NCI-H526 (cell line): ENCODE results near the gene PGR.

Source experiments
- DNase-seq, 2 experiments: peaks; one replicate each; lab custom pipeline; 2025; lab: John Stamatoyannopoulos, UW

PGR gene

DNA sequence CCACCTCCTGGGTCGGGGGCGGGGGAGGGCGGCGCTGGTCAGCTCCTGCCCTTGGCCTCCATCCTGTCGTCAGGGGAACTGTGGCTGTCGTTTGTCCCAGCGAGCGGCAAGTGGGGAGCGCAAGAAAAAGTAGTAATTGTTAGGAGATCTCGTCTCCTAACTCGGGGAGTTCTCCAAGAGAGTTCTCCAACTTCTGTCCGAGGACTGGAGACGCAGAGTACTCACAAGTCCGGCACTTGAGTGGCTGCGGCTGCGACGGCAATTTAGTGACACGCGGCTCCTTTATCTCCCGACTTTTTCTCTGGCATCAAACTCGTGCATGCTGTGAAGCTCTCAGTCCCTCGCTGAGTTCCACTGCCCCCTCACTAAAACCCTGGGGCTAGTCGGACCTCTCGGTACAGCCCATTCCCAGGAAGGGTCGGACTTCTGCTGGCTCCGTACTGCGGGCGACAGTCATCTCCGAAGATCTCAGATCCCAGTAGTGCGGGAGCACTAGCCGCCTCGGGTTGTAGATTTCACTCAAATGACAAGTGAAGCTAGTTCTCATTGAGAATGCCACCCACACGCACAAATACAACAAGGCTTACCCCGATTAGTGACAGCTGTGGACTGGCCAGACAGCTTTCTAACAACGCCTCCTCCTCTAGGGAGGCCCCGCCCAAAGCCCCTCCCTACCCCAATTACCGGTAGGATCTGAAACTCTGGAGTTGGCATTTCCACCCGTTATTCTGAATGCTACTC, at the start of gene PGR:
Gene PGR (minus strand): TSS at position 611 of the 741 bp plus-strand sequence. CDS start 743 bp downstream, outside the sequence.
- DNase-seq: peak in 1 of 2 experiments; percentile 9

DNA sequence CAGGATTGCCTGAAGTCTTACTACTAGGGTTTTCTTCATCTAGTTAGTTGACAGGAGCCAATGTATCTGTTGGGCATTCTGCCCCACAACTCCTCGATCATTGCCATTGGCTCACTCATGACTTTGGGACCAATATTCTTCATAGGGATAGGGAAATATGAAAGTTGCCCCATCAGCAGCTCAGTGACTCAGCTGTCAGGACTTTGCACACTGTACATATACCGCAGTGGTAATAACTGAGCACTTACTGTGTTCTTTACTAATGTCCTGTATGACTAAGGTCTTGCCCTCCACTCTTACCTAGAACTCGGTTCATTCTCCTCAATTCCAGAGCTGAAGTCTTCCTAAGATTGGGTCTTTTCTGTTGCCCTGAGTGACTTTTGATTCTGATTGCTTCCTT, 46.8 kb upstream of the PGR start:
- no peak for DNase-seq

DNA sequence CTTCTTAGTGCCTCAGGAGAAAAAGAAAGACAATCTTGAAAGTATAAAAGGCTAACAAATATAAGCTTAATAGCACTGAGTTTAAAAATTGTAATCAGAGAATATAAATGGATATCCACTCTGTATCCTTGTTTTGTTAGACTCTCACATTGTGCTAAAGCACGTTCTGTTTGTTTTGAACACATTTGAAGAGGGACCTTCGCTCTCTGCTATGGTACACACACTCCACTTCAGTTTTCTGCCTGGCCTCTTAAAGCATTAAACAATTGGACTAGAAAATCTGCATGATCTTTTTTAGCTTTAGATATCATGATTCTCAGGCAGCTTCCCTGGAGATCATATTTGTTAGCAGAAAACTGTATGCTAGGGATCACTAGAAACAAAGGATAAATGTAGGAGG, 40.3 kb upstream of the PGR start:
- DNase-seq: no peak

DNA sequence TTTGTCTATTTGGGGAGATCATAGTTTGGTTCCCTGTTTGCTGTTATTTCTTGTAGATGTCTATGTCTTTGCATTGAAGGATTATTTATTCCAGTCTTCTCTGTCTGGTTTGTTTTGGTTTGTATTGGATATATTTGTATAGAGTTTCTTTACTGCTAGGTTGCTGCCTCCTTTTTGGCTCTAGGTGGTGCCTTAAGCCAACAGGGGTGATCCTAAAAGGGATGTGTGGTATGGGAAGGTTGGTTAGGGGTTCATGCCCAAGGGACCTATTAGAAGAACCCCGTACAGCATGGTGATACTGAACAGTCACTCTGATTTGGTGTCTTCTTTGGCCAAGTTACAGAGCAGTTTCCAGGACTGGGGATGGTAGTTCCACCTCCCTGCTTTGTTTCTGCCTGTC, 36.4 kb upstream of the PGR start:
- DNase-seq: no peak

DNA sequence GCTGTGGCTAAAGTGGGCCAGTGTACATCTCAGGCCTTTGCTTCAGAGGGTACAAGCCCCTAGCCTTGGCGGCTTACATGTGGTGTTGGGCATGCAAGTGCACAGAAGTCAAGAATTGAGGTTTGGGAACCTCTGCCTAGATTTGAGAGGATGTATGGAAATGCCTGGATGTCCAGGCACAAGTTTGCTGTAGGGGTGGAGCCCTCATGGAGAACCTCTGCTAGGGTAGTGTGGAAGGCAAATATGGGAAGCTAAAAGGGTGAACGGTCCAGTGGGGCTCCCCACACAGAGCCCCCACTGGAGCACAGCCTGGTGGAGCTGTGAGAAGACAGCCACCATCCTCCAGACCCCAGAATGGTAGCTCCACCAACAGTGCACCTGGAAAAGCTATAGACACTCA, 28.5 kb upstream of the PGR start:
- DNase-seq: no peak

DNA sequence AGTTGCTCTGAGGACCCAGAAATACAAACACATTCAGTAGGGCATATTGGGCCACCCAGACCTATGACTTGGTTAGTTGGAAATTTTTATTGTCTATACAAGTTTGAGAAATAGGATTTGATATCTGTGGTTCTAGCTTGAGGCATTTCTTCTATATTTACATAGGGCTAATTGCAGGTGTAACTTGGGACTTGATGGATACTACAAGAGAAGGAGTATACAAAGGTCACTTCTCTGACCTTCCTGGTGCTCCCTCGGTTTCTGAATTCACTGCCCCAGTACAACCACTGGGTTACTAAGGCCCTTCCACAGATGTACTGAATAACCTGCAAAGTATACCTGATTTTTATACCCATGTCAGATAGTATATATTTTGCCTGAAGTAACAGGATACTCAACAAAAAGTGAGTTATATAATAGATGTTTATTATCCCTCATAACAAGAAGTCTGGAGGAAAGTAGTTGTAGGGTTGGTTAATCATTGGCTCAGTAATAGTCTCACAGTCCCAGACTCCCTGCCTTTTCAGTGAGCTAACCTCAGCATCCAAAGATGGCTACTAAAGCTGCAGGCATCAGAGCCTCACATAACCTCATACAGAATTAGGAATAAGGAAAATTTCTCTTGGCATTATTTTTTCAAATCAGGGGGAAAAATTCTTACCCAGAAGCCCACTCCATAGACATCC, 8.8 kb upstream of the PGR start:
- no peak for DNase-seq

DNA sequence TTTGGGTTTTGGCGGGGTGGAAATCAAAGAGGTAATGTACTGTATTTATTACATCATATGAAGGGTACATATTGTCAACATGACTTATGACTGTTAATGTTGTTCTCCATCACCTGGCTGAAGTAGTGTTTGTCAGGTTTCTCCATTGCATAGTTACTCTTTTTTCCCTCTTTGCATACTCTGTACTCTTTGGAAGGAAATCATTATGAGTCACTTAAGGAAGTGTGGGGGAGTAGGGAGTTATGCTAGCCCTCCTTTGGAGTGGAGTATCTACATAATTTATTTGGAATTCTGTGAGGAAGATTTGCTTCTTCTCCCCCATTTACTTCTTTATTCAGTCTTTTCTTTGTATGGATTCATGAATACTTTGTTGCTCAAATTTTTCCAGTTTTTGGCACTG, 3.6 kb upstream of the PGR start:
- DNase-seq: no peak

DNA sequence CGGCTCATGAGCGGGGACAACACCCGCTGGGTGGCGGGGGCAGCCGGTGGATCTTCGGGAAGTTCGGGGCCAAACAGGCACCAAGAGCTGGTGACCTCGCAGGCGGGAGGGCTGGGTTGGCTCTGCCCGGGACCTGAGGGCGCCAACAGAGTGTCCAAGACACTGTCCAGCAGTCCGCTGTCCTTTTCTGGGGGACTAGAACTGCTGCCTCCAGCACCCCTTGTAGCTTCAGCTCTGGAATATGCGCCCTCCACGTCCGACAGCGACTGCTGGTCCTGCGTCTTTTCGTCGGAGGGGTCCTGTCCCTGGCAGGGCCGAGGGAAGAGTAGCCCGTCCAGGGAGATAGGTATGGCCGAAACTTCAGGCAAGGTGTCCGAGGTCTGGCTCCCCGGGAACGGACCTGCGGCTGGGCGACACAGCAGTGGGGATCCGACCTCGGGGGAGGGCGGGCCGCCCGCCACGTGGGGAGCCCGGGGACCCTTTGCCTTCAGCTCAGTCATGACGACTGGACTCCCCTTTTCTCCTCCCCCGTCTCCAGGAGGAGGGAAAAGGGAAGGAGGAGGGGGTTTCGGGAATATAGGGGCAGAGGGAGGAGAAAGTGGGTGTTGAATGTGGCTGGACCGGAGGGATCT, 926 bp downstream of the PGR start:
- DNase-seq: no peak

DNA sequence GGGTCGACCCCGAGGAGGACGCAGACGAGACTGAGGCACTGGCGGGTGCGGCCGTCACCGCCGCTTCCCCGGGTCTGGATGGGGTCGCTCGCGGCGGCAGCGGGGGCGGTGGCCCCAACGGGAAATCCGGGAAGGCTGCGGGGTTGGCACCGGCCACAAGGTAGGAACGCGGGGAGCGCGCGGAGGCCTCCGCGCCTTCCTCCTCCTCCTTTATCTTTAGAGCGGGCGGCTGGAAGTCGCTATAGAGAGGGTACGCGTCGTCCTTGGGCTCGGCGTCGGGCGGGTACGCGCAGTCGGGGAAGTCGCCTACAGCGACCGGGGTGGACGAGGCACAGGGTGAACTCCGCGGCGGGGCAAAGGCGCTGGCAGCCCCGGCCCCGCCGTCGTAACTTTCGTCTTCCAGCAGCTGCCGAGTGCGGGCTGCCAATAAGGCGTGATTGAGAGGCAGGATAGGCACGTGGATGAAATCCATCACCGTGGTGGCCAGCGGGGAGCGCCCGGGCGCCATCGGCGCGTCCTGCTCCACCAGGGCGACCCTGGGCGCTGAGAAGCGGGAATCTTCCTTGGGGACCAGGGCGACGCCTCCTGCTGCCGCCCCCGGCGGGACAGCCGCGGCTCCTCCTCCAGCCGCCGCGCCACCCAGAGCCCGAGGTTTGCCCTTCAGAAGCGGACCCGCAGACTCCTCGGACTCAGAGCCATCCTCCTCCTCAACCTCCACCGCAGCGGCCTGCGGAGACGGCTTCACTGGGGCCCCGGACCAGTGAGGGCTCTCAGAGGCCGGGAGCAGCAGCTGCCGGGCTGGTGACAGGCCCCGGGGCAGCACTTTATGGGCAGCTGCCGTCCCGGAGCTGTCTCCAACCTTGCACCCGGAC, 1.7 kb downstream of the PGR start:
- peak in 1 of 2 experiments; percentile 27 for DNase-seq

DNA sequence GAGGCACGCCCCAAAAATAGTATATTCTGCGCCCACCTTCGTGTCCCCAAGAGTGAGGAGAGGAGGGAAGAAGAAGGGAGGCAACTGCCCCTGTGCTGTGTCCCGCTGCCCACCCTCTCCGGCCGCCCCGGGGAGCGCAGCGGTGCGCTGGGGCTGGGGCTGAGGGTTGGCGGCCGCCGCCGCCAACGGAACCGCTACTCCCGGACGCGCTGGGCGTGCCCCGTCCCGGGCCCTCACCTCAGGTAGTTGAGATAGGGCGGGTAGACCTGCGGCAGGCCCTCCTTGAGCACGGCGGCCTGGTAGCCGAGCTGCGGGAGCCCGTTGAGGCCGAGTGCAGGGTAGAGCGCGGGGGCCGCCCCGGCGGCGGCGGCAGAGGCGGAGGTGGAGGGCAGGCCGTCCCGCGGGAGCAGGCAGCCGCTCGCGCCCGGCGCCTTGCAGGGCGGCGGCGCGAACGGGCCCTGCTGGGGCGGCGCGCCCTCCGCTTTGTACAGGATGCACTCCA, 2.4 kb downstream of the PGR start:
- DNase-seq: peak in 1 of 2 experiments; percentile 35

DNA sequence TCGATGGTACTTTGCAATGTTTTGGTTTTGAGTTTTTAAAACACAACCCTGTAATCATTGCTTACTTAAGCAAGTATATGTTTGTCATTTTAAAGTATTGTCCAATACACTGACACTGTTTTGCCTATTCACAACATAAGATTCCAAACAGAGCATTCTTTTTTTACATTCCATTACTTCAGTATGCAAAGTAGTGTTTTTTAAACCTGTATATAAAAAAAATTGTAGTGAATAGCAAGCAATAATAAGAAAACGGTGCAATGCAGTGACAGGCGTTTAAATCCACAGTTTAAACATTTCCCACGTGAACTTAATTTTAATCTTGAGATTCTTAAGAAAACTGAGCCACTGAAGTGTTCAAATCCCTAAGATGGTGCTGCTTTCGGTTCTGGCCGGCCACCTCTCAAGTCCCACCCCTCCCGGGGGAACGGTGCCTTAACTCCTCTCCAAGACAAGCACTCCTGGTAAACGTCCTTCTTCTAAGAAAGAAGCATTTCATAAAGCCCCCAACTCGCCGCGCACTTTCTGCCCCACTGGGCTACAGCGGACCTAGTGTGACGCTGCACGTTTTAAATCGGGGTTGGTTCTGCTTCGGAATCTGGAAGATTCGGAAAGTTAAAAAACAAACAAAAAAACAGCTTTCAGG, 2.9 kb downstream of the PGR start:
- no peak for DNase-seq

DNA sequence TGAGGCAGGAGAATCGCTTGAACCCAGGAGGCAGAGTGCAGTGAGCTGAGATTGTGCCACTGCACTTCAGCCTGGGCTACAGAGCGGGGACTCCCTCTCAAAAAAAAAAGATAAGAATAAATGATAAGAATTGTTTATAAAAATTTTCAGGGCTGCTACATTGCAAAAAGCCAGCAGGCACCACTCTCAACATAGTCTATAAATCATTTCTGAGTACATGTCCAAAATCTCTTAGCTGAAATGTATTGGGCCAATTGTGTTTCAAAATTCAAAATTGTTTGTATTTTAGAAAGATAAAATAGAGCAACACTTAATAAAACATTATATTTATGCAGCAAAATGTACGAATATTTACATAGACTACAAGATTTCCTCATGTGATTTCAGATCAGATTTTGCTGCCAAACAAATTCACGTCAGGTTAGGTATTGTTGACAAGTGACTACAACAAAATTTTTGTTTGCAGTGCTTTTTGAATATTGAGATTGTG, 13.9 kb downstream of the PGR start:
- DNase-seq: no peak

DNA sequence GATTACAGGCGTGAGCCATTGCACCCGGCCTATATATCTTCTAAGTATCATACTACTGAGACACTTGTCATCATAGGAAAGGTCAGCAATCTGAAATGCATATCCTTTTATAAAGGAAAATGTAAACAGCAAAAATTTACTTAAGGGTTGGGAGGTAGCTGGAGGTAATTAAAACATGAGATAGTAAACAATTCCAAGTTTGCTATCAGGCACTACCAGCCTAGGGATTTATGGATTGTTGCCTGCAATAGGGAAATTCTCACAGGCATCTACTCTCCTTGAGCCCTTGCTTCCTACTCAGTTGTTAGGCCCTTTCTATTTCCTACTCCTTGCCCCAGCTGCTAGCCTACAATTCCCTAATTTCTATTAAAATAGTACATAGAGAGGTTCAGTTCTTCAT, 16.1 kb downstream of the PGR start:
- DNase-seq: no peak

DNA sequence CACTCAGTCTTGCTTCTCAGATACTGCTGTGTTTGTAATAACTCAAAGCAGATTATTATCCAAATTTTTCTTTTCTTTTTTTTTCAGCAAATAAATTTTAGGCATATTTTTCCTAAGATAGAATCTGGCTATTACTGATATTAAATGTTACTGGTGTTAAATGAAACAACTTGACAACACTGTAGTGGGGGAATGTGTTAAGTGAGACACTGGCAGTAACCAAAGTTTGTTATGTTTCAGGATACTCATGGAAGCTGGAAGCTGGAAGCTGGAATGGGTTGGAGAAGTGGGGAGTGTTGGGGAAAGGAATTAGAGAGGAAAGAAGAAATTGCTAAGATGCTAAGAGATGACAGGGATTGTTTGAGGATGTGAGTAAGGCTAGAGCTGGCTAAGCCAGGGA, 24.9 kb downstream of the PGR start:
- no peak for DNase-seq

DNA sequence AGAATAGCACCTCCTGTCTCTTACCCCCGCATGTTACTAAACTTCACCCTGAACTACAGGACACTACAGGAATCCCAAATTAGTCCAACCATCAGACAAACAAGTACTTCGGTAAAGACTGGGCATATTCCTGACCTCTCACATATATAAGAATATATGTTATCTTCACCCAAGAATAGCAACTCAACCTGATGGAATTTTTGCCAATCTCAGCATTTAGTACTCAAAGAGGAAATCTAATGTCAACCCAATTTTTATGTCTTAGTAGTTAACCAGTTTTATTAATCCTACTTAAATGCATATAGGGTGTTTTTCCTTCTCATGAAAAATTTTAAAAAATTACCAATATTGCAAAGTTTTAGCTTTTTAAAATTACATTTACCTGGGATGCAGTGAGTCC, 26.2 kb downstream of the PGR start:
- DNase-seq: no peak

DNA sequence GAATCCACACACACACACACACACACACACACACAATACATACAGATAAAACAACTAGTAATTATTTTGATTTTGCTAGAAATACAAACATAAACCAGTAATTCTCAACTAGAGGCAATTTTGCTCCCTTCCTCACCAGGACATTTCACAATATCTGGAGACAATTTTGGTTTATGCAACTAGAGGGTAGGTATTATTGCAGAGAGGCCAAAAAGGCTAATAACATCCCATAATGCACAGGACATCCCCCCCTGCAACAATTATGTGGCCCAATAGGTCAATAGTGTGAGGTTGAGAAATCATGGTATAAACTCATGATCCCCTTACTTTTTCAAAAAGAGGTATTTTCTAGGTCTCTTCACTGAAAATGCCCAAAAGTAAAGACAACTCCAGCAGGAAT, 29.0 kb downstream of the PGR start:
- no peak for DNase-seq

DNA sequence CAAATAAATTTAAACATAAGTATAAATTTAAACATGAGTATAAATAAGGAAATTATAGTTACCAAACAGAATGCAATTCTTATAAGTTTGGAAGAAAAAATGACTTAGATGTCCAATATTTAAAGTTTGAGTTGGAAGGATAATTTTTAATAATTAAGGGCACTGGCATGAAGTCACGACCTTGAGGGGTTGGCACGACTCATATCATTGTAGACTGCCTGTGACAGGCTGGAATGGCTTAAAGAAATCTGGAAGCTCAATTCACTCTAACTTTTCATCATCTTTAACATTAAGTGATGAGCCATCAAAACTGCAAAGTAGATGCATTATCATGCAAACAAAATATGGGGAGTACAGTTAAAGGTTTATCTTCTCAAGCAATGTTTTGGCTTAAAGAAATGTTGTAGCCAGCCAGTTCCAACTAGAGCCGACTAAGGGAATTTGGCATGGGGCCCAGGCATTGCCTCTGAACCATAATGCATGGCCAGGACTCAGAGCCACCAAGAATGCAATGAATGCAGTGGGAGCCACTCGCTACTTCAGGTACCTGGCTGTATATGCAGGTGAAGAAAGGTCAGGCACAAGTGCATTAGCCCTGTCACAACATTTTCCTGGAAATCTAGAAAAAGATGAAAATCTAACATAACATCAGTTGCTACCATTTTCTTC, 33.4 kb downstream of the PGR start:
- no peak for DNase-seq

DNA sequence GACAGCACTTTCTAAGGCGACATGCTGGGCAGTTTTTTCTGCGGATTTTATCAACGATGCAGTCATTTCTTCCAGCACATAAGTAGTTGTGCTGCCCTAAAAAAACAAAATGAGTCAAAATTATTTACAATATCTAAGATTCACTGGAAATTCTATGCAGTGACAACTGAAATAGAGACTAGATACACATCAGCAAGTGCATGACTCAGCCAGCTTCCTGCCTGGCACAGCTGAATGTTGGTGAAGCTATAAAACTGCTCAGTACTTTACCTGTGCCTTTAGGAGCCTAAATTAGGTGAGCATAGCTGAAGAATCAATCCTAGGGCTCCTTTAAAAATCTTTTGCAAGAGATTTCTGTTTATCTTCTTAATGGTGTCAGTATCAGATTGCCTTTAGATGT, 37.8 kb downstream of the PGR start:
- no peak for DNase-seq

DNA sequence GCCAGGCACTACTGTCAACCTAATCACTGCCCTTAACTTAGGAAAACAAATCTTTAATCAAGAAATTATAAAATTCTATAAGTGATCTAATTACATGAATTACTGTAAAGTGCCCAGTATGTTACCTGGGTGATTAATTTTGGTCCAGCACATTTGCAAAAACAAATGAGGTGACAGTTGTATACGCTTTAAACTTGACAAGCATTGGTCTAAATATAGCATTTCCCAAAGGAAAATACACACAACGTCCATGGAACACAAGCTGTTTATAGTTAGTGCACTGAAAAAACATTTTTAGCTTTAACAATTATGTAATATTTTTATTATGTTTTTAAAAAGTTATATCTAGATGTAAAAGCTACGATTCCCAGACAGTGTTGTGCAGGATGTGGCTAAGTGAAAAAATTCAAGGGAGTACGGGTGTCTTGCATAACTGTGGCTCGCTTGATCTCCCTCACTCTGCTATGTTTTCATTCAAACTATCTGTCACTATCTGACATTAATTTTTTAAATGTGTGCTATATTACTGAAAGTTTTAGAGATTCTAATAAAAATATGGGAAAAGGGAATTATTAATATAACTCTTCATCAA, 38.8 kb downstream of the PGR start:
- no peak for DNase-seq

DNA sequence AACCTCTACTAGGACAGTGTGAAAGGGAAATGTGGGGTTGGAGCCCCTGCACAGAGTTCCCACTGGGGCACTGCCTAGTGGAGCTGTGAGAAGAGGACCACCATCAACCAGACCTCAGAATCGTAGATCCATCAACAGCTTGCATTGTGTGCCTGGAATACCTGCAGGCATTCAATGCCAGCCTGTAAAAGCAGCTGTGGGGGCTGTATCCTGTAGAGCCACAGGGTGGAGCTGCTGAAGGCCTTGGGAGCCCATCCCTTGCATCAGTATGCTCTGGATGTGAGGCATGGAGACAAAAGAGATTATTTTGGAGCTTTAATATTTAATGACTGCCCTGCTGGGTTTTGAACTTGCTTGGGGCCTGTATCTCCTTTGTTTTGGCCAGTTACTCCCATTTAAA, 46.3 kb downstream of the PGR start:
- DNase-seq: peak in 1 of 2 experiments; percentile 24
